Retinal pigment epithelial cell (primary cell): ENCODE data around the gene PPP1R3G.
"Not testable (repeated sequence)": the region's sequence is repeated elsewhere in the genome, so short reads cannot be mapped to it uniquely, and the experiment has no call there.

Source experiments
- DNase-seq: peaks from one replicate; pipeline ENCODE4 v3.0.0-alpha.2; 2010; ENCODE audit warnings: low read depth
- H3K4me3 ChIP-seq: 2 replicates; pipeline ENCODE4 v1.5.1; 2011; ENCODE audit warnings: mild to moderate bottlenecking, low read length, control low read depth, moderate library complexity
- TF ChIP-seq, protein P1 (sequence below): conservative IDR thresholded peaks from 2 replicates; pipeline ENCODE4 v1.5.1; 2011; ENCODE audit warnings: low read depth, low read length, control low read depth, inconsistent platforms

The PPP1R3G gene

DNA sequence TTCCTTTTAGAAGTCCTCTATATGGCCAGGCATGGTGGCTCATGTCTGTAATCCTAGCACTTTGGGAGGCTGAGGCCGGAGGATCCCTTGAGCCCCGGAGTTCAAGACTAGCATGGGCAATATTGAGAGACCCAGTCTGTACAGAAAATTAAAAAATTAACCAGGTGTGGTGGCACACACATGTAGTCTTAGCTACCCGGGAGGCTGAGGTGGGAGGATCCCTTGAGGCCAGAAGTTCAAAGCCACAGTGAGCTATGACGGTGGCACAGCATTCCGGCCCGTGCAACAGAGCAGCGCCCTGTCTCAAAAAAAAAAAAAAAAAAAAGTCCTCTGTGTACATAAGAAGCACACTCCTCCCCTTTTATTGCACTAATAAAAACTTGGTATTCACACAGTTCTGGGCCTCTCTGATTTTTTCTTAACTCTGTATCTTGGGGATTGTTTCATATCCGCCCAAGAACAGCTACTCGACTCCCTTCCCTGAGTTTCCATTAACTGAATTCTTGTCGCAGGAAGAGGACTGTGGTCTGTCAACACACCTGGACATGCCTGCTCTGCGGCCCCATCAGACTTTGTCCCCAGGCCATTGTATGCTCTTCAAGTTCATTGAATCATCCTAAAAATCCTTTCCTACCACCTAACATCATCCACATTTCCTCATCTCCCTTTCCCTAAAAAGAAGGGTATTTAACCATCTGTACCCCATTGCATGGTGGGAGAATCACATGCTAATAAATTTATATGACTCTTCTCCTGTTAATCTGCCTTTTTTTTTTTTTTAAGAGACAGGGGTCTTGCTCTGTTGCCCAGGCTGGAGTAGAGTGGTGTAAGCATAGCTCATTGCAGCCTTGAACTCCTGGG lies 25.9 kb upstream of the PPP1R3G start:
- DNase-seq = no peak
- no peak overlapping the region for H3K4me3 ChIP-seq
- TF ChIP-seq, protein P1, sequence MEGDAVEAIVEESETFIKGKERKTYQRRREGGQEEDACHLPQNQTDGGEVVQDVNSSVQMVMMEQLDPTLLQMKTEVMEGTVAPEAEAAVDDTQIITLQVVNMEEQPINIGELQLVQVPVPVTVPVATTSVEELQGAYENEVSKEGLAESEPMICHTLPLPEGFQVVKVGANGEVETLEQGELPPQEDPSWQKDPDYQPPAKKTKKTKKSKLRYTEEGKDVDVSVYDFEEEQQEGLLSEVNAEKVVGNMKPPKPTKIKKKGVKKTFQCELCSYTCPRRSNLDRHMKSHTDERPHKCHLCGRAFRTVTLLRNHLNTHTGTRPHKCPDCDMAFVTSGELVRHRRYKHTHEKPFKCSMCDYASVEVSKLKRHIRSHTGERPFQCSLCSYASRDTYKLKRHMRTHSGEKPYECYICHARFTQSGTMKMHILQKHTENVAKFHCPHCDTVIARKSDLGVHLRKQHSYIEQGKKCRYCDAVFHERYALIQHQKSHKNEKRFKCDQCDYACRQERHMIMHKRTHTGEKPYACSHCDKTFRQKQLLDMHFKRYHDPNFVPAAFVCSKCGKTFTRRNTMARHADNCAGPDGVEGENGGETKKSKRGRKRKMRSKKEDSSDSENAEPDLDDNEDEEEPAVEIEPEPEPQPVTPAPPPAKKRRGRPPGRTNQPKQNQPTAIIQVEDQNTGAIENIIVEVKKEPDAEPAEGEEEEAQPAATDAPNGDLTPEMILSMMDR = no peak

DNA sequence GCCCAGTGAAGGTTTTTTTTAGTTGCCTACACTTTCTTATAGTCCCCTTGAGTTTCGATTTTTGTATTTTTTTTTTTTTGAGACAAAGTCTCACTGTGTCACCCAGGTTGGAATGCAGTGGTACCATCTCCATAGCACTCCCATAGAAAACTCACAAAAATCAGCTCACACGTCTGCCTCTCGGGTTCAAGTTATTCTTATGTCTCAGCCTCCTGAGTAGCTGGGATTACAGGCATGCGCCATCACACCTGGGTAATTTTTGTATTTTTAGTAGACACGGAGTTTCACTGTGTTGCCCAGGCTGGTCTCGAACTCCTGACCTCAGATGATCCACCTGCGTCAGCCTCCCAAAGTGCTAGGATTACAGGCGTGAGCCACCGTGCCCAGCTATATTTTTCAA lies 24.7 kb upstream of the PPP1R3G start:
- H3K4me3 ChIP-seq, DNase-seq: not testable (repeated sequence)

DNA sequence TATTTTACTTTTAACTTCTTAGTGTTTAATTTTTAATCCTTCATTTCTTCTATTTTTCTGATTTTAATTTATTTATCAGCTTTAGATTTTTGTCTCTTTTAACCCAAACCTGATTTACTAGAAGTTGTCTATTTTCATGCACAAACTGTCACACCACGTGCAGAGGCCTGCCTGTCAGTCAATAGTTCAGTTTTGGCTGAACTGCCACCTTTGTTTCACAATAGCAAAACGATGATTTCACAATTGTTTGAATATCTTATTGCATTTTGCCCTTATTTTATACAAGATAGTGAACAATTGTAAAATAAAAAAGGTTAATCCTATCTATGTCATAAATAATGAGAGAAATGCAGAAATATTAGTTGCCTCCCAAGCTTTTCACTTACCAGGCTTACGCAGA lies 24.0 kb upstream of the PPP1R3G start:
- no peak overlapping the region for H3K4me3 ChIP-seq
- no peak for DNase-seq
- TF ChIP-seq, protein P1 = no peak

DNA sequence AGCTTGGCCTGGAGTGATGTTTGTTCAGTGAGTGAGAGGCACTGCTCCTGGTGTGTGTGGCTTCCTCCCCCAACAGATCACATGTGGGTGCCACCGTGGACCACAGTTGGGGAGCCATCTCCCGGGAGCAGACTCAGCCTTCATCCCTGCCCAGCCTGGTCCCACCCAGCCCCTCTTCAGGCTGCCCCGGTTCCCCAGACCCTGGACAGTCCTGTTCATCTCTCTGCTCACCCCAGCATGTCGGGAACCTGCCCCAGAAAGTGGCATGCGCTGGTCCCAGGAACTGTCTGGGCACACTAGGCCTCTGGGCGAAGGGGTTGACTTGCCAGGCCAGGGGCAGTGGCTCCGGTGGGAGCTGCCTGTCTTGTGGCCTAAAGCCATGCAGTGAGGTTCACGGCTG lies 21.5 kb upstream of the PPP1R3G start:
- no peak for DNase-seq
- no peak overlapping the region for H3K4me3 ChIP-seq
- TF ChIP-seq, protein P1 = no peak

DNA sequence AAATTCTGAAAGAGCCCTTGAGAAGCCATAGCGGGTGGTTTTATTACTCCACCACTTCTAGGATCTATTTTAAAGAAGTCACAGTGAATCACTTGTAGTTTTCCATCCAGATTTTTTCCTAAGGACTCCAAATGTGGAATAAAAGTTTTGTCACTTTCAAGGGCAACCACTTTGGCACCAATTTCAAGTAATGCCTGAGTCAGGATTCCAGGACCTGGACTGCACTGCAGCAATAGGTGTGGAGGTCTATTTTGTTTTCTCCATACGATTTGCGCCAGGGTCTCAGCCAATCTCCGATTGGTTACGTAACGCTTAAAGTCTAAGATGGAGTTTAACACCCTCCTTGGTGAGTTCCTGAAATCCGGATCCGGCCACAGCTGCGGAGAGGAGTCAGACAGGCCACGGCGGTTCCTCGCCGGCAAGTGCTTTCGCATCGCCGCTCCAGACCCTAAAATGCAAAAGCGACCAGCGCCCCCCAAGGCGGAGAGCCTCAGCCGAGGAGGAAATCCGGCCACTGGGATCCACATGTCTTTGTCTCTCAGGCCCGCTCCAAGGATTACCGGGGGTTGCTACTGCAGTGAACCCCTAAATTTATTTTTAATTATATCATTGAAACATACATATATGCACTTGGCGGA lies 18.6 kb upstream of the PPP1R3G start:
- TF ChIP-seq, protein P1 = no peak
- no peak overlapping the region for H3K4me3 ChIP-seq
- no peak for DNase-seq

DNA sequence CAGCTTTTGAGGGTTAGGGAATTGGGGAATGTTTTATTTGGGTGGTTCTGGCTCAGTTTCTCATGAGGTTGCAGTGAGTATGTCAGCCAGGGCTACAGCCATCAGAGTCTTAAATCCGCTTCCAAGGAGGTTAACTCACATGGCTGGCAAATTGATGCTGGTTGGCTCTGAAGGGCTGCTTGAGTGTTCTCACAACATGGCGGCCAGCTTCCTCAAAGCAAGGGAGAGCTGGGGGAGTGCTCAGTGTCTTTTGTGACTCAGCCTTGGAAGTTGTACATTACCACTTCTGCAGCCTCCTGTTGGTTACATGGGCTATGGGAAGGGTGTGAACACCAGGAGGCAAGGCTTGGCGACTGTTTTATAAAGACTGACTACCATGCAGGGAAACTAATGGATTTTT lies 17.8 kb upstream of the PPP1R3G start:
- H3K4me3 ChIP-seq = no peak overlapping the region
- TF ChIP-seq, protein P1 = no peak
- DNase-seq = no peak

DNA sequence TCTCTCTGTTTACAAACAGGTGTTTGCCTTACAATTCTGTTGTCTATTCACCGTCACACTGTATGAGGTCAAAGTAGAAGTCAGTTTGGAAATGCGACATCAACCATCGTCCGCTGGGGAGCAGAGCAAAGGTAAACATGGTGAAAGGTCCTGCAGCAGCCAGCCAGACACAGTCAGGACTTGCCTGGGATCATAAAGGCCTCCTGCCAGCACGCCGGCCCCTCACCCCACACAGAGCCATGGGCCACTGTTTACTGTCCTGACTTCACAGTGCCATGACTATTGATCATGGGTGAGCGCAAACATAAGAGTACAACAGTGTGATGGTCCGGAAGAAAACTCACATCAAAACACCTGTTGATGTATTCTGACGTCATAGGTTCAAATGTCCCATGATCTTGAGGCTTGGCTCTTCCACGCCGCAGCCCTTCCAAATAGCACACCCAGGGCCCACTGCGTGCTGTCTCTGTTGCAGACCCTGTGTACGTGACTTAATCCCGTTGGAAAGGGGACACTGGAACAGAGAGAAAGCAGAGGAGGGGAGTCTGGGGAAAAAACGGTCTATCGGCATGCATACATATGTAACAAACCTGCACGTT lies 16.9 kb upstream of the PPP1R3G start:
- no peak overlapping the region for H3K4me3 ChIP-seq
- no peak for DNase-seq
- TF ChIP-seq, protein P1 = no peak
